ENCODE measurements around the gene DAPP1.
"Not testable (repeated sequence)": the region's sequence is repeated elsewhere in the genome, so short reads cannot be mapped to it uniquely, and the experiment has no call there.

The DAPP1 gene, protein sequence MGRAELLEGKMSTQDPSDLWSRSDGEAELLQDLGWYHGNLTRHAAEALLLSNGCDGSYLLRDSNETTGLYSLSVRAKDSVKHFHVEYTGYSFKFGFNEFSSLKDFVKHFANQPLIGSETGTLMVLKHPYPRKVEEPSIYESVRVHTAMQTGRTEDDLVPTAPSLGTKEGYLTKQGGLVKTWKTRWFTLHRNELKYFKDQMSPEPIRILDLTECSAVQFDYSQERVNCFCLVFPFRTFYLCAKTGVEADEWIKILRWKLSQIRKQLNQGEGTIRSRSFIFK

DNA sequence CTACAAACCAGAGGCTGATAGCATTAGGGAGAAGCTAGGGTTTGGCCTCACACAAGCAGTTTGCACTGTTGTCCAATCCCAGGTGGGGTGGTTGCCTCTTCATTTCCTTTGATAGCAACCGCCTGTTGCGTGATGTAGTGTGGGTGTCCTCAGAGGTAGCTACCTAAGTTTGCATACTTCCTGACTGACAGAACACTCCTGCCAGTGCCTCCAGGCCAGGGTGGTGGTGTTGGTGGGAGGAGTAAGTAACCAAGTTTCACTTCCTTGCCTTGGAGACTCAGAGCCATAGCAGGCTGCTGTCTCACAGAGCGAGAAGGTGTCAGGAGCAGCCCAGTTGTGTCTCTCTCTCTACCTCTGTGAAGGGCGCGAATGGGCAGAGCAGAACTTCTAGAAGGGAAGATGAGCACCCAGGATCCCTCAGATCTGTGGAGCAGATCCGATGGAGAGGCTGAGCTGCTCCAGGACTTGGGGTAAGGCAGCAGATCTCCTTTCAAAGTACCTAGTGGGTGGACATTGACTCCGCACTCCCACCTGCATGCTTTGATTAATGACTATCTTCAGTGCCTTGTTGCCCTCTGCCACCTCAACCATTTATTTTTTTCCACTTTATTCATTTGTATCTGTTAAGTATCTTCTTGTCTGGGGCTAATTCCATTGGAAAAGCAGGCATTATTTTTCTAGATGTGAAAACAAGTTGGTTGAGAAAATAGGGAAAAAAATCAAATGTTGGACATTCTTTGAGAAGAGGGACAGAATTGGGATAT, at the start of gene DAPP1:
DAPP1 (plus strand) TSS at position 283 of the 764 bp plus-strand sequence; CDS start at position 370, 87 bp downstream.
- DNase-seq = peak; percentile 75

DNA sequence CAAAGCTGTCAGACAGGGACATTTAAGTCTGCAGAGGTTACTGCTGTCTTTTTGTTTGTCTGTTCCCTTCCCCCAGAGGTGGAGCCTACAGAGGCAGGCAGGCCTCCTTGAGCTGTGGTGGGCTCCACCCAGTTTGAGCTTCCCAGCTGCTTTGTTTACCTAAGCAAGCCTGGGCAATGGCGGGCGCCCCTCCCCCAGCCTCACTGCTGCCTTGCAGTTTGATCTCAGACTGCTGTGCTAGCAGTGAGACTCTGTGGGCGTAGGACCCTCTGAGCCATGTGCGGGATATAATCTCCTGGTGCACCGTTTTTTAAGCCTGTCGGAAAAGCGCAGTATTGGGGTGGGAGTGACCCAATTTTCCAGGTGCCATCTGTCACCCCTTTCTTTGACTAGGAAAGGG, 45.8 kb upstream of the DAPP1 start:
- not testable (repeated sequence) for DNase-seq

DNA sequence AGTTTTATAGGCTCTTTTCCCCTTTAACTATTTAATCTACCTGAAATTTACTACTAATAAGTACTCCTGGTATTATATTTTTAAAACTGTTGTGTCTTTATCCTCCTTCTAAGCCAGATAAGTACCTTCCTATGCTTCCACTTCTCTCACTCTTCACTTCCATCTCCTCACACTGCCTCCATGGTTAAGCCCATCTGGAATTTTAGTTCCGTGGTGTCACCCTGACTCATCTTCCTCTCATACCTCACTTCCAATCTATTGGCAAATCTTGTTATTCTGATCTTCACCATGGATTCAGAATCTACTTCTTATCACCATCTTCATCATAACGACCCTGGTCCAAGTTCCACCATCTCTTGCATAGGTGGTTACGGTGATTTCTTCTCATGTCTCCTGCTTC, 32.7 kb upstream of the DAPP1 start:
- no peak for DNase-seq

DNA sequence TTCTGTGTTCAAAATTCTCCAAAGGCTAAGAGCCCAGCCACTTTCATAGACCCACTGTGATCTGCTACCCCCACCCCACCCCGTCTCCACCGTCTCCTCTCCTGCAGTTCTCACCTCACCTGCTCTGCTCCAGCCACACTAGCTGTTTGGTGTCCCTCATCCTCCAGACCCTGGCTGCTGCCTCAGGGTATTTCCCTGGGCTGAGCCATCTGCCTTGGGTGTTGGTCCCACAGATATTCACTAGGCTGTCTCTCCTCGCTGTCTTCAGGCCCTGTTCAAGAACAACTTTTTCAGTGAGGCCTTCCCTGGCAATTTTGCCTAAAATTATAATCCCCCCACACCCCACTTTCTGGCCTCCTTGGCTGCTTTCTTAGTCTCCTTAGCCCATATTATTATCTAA, 31.8 kb upstream of the DAPP1 start:
- no peak for DNase-seq

DNA sequence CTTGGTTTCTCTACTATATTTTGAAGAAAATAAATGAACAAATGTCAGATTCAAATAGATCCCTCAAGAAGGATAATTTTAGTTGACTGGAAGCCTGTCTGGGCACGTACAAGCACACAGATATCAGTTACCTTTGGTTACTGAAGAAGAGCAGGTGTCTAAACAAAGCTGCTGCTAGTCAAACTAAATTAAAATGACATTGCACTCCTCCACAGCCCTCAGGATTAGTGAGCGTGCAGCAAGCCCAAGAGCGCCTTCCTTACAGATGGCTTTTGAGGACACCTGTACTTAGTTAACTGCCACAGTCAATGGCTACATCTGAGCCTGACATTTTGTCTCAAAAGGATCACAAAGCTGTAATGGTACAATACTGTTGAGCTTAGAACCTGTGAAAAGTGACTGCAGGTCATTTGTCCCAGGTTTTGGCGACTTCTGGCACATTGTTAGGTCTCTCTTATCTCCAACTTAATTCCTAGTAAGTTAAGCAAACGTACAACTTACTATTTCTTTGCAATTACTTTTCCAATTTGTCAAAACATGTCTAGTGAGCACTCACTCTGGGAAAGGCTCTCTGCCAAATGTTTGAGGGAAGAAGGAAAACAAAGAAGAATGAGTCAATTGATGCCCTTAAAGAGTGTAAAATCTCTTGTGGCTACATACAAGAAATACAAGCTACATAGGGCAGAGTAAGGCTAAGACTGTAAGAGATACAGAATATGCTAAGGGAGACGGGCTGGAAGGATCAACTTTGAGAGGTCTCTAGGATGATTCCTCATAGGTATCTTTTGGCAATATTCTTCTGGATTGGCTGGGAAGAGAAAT, 25.6 kb upstream of the DAPP1 start:
- no peak for DNase-seq

DNA sequence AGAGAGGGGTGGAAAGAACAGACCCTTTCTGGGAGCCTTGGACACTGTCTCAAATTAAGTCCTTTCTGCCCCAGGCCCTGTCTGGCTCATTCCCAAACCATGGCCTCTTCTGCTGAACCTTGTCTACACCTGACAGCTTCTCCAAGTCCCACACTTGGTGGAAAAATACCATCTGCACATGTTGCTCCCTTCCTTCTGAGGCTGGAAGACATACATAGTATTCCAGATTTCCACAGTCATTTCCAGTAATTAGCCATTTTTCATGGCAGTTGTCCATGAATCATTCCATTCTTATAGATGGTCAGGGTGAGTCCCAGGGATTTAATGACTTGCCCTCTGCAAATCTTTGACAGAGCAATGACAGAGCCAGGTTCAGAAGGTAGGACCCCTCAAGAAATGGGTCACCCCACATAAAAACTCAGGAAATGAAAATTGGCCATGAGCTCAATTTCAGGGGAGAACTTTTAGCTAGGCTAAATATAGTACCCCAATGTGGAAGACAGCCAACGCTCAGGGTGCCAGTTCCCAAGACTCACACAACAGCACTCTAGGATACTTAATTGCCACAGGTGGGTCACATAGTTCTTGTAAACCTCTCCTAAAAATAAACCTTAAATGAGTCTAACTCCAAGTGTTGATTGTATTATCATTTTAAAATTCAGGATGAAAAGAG, 16.2 kb upstream of the DAPP1 start:
- DNase-seq = no peak

DNA sequence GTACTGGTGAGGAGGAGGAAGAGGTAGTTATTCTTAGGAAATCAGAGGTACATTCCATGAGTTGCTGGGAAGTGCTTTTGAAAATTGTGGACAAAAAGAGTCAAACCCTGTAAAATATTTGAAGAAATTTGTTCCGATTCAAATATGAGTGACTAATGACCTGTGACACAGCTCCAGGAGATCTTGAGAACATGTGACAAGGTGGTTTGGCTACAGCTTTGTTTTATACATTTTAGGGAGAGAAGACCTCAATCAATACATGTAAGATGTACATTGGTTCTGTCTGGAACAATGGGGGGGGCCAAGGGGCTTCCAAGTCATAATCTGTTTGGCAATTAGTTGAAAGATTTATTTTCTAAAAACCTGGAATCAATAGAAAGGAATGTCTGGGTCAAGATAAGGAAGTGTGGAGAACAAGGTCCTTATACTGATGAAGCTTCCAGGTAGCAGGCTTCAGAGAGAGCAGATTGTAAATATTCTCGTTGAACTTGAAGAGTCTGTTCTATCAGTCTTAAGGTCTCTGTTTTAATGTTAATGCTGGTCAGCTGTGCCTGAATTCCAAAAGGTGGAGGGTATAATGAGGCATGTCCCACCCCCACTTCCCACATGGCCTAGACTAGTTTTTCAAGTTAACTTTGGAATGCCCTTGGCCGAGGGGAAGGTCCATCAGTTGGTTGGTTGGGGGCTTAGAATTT, 15.5 kb upstream of the DAPP1 start:
- DNase-seq = no peak

DNA sequence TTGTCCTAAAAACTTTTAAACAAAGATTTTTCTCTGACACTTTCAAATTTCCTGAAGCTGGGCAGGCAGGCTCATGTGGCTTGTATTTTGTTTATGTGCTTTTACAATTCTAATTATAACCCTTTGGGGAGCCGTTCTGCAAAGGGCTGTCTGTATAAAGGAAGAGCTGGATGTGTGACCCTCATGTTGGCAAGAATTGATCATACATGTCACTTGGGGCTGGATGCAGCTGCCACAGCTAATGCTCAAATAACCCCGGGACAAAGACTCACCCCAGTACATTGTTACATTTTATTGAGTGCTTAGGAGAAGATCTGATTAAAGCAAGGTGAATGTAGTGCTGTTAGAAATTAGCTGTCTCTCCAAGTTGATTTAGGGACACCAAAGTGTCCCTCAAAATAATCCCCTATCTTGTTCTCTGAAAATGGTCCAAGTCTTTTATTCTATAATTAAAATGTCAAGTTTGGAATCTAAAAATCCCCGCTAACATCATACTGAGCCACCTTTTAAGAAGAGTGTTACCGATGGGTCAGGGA, 13.0 kb upstream of the DAPP1 start:
- DNase-seq = no peak

DNA sequence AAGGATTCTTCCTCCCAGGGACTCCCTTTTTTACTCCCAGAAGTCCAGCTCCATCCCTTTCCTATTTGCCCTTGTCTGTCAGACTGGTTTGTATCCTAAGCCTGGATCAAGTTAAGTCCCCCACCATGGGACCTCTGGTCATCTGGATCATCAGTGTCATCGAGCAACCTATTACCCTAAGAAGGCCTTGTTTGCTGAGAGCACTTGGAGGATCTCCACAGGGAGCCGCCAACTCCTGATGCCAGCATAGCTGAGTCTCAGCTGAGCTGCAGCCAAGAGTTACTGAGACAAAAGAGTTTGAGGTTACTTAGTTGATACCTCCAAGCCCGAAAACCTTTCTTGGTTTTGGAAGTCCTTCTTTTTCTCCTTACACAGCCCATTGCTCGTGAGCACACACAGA, 10.1 kb upstream of the DAPP1 start:
- DNase-seq = no peak

DNA sequence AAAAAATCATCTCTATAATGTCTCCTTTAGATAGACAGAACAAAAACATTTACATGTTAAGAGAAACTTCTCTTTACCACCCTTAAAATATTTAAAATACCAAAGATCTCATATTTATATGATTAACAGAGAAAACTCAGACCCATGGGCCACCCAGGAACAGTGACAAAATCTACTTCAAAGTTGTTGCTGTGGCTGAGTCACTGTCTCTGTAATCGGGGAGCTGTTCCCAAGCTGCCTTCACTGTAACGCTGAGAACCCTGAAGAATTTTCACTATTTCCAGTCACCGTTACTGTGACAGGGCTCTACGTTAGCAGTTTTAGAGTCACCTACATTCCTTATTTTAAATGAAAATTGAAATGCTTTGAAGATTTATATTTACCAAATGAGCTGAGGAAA, 9.0 kb upstream of the DAPP1 start:
- no peak for DNase-seq

DNA sequence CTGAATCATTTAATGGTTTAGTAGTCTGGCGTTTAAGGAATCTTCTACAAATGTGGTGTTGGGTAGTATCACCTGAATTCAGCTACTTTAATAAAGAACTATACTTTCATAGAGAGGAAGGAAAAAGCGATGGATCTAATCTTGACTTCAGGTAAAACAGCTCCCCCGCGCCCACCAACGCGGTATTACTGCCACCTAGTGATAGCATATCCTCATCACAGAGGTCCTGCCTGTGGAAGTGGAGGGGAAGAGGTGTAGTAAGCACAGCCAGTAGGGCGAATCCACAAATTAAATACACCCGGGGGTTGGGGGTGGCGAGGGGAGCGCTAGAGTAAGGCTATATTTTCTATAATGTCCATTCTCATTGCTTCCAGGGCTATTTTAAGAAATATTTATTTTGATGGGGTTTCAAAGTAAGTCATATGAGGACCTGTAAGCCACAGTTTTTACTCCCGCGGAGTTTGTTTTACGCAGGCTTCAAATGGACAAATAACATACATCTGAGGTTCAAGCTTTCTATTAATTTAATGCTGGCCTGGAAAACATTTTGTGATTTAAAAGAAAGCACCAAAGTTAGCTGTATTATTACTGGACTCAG, 8.3 kb upstream of the DAPP1 start:
- DNase-seq = no peak

DNA sequence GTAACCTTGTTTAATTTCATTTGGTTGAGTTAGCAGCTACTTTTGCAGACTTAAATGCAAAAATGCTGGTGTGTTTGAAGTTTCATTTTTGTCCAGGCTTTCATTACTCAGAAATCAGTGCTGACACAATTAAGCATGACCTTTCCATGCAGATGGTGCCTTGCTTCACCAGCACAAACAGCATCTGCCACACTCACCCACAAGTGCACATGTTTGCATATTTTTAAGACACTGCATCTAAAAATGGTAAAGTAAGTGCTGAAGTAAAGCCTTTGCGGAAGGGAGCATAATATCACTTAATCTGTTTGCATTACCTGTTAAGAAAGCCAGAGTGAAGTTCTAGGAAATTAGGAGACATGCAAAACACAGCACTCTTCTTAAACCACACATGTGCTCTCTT, 7.3 kb upstream of the DAPP1 start:
- no peak for DNase-seq

DNA sequence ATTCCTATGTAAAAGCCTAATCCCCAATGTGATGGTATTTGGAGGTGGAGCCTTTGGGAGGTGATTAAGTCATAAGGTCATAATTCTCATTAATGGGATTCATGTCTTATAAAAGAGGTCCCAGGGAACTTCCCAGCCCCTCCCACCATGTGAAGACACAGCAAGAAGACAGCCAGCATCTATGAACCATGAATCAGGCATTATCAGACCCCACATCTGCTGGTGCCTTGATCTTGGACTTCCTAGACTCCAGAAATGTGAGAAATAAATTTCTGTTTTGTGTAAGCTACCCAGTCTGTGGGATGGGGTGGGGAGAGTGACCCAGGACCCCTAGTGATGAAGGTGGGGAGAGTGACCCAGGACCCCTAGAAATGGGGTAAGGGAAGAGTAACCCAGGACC, 6.1 kb upstream of the DAPP1 start:
- DNase-seq = no peak

DNA sequence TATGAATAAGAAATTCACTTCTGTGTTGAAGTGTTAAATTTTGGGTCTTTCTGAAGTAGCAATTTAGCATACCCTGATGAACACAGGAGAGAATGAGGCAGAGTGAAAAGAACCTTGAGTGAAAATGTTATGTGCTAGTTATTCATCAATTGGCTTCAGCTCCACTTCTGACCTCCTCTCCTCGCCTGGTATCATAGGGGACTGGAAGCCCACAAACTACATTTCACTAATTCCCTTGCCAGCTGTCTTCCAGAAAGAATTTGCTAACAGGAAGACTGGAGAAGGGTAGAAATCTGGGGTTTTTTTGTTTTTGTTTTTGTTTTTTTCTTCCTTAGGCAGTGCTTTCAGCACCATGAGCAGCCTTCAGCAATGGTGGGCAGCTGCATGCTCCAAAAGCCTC, 5.5 kb upstream of the DAPP1 start:
- DNase-seq = no peak

DNA sequence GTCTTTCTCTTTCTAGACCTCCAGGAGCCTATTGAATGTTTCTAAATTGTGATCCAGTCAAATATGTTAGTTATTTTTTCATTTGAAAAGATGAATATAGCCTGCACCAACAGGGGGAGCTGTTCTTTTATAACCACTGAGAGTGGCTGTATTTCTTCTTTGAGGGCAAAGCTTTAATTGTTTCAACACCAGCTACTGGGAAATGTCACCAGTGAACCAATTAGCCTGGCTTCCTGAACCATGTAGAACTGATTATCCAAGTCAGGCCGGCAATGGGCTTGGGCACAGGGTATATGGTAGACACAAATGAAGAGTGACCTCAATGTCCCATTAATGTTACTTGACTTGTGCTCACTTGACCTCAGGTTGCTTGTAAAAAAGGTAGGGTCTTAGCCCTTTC, 4.8 kb upstream of the DAPP1 start:
- DNase-seq = peak; percentile 19

DNA sequence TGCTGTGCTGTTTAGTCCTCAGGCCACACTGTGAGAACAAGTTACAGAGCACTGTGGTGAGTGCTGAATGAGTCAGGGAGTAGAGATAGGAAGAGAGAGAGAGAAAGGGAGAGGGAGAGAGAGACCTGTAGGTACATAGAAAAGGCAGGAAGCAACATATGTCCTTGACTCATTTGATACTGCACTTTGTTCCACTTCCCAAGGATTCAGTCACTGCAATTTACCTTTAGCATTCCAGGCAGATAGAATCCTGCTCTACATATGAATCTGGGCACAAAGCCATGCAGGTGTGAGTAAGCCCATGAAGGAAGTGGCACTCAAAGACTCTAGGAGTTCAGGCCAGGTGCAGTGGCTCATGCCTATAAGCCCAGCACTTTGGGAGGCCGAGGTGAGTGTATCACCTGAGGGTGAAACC, 1.0 kb upstream of the DAPP1 start:
- no peak for DNase-seq

DNA sequence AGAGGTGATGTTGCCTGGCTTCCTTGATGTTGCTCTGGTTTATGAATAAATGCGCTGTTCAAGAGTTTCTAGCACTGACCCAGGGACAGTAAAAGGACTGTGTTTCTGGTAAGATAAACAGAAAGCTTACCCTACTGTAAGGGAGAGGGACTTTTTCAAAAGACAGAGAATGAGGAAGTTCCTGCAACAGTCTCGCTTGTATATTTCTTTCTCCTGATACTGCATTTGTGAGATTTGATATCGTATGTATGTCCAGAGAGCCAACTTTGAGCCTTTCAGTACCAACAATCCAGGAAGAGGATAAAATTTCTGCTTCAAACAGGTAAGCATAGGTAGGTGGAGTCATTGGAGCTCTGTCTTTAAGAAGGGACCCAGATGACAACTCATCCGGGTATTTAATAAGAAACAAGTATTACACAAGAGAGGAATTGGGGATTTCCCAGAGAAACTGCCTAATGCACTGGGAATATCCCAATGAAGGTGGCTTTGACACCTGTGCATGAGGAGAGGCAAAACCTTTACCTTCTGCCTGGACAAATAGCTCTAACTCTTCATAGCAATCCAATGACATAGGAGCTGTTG, 773 bp downstream of the DAPP1 start:
- DNase-seq = no peak

DNA sequence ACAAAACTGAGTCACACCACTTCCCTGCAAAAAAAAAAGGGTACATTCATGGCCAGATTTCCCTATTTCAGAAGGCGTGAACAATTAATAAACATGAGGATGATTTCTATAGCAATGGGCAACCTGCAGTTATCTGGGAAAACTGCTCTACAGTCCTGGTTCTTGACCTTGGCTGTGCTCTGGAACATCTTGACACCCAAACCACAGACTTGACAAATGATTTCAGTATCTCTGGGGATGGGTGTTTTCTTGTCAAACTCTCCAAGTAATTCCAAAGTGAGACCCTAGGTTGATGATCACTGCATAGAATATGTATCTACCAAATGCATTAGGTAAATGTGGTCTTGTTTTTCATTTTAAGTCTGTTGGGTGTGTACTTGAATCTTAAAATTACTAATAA, 2.0 kb downstream of the DAPP1 start:
- no peak for DNase-seq

DNA sequence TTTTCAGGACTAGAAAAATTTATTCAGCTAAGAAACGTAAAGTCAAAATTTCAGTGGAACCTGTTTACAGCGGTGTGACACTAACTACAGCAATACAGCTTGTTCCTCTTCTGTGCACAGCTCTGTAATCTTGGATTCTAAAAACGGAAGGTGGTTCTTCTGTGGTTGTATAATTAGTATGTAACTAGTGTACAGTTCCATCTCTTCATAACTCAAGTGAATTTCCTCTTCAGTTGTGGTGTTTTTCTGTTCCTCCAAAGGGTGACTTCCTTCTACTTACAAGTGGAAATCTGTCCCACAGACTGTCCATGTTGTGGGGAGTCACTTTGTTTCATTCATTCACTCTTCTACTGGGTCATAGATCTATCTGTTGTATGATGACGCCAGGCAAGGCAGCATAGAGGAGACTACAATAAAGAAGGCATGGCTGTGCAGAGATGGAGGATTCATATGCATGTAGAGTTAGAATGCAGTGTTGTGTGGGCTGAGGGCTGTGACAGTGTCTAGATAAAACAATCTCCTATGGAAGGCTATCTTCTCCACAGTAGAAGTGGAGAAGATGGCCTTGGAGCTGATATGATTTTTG, 5.4 kb downstream of the DAPP1 start:
- DNase-seq = peak; percentile 62

DNA sequence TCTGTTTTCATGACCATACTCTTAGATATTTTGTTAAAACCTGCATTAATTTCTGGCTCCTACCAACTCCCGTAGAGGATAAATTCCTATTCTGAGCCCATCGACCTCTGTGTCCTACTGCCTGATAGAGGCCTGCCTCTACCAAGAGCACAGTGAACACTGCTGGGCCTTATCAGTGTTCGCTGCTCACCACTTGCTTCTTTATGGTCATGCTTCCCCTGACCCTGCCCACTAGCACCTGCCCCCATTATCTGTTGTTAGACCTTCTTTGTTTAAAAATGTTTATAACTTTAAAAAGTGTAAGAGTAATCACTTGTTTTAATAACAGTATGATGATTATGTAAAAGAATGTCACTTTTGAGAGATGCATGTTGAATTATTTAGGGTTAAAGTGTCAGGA, 6.1 kb downstream of the DAPP1 start:
- no peak for DNase-seq

DNA sequence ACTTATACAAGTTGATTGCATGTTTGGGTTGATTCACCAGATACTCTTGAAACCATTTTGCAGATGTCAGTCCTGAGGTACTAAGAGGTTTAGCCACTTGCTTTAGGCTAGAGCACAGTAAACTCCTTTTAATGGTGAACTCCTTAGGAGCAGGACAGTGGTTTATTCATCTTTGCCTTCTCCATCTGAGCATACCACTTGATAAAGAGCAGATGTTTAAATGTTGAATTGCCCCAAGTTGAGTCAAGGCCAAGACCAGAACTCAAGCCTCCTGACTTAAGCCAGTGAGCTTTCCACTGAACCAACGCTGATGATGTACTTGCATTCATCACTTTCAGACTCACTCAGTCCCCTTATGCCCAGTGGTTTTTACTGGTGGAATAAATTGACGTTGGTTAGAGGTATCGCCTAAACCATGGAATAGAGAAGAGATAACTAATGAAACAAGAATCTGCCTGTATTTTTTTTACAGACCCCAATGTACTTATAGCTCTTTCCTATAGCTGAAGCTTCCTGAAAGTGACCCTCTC, 7.5 kb downstream of the DAPP1 start:
- DNase-seq = no peak

Data from SIG-M5 (cell line).